Uterus (tissue), 2 donors: ENCODE measurements around the gene MMP1.

Source experiments
- POLR2A ChIP-seq, 2 donors: fragments of 450-650 bp; IDR thresholded peaks; one replicate each; pipeline ENCODE4 v1.6.1; 2016; ENCODE audit warnings: antibody characterized with exemption in 2 of 2, mild to moderate bottlenecking in 1 of 2, moderate library complexity in 1 of 2
- TF ChIP-seq, protein P1 (sequence below), 4 experiments: fragments of 200-600 bp in 2 of 4; fragments of 450-650 bp in 2 of 4; sonication (generic) in 2 of 4; IDR thresholded peaks; one replicate each; pipeline ENCODE4 v1.5.1; 2016 to 2019; ENCODE audit warnings: antibody characterized with exemption in 4 of 4, mild to moderate bottlenecking in 2 of 4, moderate library complexity in 1 of 4

- TF ChIP-seq, protein P1, sequence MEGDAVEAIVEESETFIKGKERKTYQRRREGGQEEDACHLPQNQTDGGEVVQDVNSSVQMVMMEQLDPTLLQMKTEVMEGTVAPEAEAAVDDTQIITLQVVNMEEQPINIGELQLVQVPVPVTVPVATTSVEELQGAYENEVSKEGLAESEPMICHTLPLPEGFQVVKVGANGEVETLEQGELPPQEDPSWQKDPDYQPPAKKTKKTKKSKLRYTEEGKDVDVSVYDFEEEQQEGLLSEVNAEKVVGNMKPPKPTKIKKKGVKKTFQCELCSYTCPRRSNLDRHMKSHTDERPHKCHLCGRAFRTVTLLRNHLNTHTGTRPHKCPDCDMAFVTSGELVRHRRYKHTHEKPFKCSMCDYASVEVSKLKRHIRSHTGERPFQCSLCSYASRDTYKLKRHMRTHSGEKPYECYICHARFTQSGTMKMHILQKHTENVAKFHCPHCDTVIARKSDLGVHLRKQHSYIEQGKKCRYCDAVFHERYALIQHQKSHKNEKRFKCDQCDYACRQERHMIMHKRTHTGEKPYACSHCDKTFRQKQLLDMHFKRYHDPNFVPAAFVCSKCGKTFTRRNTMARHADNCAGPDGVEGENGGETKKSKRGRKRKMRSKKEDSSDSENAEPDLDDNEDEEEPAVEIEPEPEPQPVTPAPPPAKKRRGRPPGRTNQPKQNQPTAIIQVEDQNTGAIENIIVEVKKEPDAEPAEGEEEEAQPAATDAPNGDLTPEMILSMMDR (IDR thresholded peaks at IDR 0.05): no peak
- no peak for TF ChIP-seq POLR2A (IDR thresholded peaks at IDR 0.05)
Measured at GRCh38 chr11:102829316-102830000, 31.5 kb upstream of the MMP1 start.
